Sigmoid colon (tissue), 7 donors: ENCODE data around the gene SLC49A4. TPM values are rescaled to one million over a fixed set of nuclear protein-coding genes. Genes with fewer than 3 reads are reported as not detected.

Experiments
- DNase-seq: peaks from one replicate; pipeline ENCODE4 v3.0.0-alpha.2; 2019
- H3K27ac ChIP-seq, 4 donors: fragments of 200-600 bp; sonication (generic); one replicate each; pipeline ENCODE4 v1.5.1; 2016 to 2019; ENCODE audit warnings: mild to moderate bottlenecking in 1 of 4
- H3K27me3 ChIP-seq, 3 donors: fragments of 200-600 bp; sonication (generic); one replicate each; pipeline ENCODE4 v1.5.1; 2019; ENCODE audit warnings: mild to moderate bottlenecking in 1 of 3
- H3K36me3 ChIP-seq, 4 donors: fragments of 200-600 bp; sonication (generic); one replicate each; pipeline ENCODE4 v1.5.1; 2016 to 2019
- H3K4me1 ChIP-seq, 4 donors: fragments of 200-600 bp; sonication (generic); one replicate each; pipeline ENCODE4 v1.5.1; 2017 to 2019
- H3K4me3 ChIP-seq, 4 donors: fragments of 200-600 bp; sonication (generic); one replicate each; pipeline ENCODE4 v1.5.1; 2017 to 2019; ENCODE audit warnings: mild to moderate bottlenecking in 2 of 4, moderate library complexity in 1 of 4
- H3K9me3 ChIP-seq, 4 donors: fragments of 200-600 bp in 3 of 4; sonication (generic) in 3 of 4; one replicate each; pipeline versions ENCODE4 v1.5.1 to v1.6.1; 2013 to 2019
- EP300 ChIP-seq, 4 donors: sonication (generic); formaldehyde crosslinking; IDR thresholded peaks; one replicate each; pipeline ENCODE4 v1.6.1; 2017; ENCODE audit warnings: antibody characterized with exemption in 4 of 4
- POLR2A ChIP-seq, 2 donors: fragments of 450-650 bp; IDR thresholded peaks; one replicate each; pipeline ENCODE4 v1.6.1; 2016; ENCODE audit warnings: antibody characterized with exemption in 2 of 2, mild to moderate bottlenecking in 2 of 2, moderate library complexity in 2 of 2
- POLR2AphosphoS5 ChIP-seq, 4 donors: sonication (generic); formaldehyde crosslinking; IDR thresholded peaks; one replicate each; pipeline ENCODE4 v1.6.1; 2017; ENCODE audit warnings: antibody characterized with exemption in 4 of 4
- WGBS, 2 donors: extraction: QIAGEN DNeasy Blood & Tissue Kit; methylation state at CpG; one replicate each; pipeline ENCODE4 v1.1.7; 2013; 5-methylcytosine and 5-hydroxymethylcytosine counted together
- intact Hi-C: fragments of 100-400 bp; cut with DNase I; formaldehyde crosslinking; loops from one replicate; pipeline ENCODE4 v1.15.1; 2023
- polyA plus RNA-seq, 3 donors: library from polyadenylated mRNA; stranded (reverse); fragments of 200-250 nt; gene quantifications; one replicate each; pipeline ENCODE4 v1.2.3, GENCODE V29; 2013
- total RNA-seq, 4 donors: library from RNA; depleted of rRNA; stranded (reverse); fragments of >200 nt; gene quantifications; one replicate each; pipeline ENCODE4 v1.1.0, GENCODE V29; 2016
- TF ChIP-seq, protein P1 (sequence below), 4 experiments: fragments of 450-650 bp in 3 of 4; fragments of 200-600 bp in 1 of 4; IDR thresholded peaks; one replicate each; pipeline ENCODE4 v1.5.1; 2016 to 2019; ENCODE audit warnings: antibody characterized with exemption in 4 of 4, mild to moderate bottlenecking in 3 of 4, moderate library complexity in 2 of 4
- donor health status: healthy with polysubstance abuse.
- donor health status: Bipolar disorder and iron deficiency.
- donor health status: healthy.

Gene SLC49A4
- total and polyA plus RNA-seq, 7 donors = 3.0 to 20.6 (median 15.0) TPM

DNA sequence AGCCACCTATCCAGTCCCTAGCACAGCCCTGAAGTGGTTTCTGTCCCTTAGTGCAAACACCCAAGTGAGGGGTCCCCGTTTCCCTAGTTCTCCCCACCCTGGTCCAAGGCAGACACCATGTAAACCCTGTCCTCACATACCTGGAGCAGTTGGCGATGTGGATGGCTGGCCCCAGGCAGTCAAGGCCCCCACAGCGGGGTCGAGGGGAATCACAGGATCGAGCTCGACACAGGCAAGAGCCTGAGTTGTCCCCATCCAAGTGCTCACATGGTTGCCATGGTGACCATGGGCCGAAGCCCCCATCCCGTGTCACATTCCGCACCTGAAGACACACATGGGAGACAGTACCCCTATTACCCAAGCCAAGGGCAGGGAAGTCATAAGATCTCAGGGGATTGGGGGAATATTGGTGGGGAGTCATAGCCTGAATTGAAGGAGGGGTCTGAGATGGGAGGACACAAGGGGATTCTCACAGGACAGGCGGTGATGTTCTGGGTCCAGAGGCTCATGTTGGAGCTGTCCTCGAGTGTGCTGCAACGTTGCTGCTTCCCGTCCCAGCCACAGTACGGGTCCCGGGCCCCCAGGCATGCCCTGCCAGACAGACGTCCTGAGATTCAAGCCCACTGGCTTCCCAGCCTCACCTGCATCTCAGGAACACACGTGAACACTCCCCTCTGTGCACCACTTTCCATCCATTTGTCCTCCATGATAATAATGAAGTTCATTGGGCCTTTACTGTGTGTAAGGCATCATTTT lies 120.6 kb downstream of the SLC49A4 start:
- H3K36me3 ChIP-seq = no peaks in the 10 kb centered on the region
- DNase-seq = no peak
- WGBS, 2 donors = 86% methylated on average over 17 of the region's 17 CpGs

GRCh38 chr3:122916084-122916483 lies 121.2 kb downstream of the SLC49A4 start:
- H3K9me3 ChIP-seq = no peaks in the 10 kb centered on the region
- peaks cover 0 to 7% (median 2%) of the 10 kb centered on the region in 4 donors for H3K4me1 ChIP-seq
- WGBS, 2 donors = 44 to 81% methylated on average over 4 of the region's 4 CpGs
- TF ChIP-seq POLR2A (IDR thresholded peaks at IDR 0.05) (no peak), EP300 (IDR thresholded peaks at IDR 0.05) (no peak), POLR2AphosphoS5 (IDR thresholded peaks at IDR 0.05) (no peak)
- no peak overlapping the region for H3K27ac ChIP-seq
- H3K36me3 ChIP-seq = no peaks in the 10 kb centered on the region
- intact Hi-C loops = no loop called here
- no peak overlapping the region for H3K4me3 ChIP-seq
- no peak for DNase-seq
- peaks cover 15 to 28% (median 25%) of the 10 kb centered on the region in 3 donors for H3K27me3 ChIP-seq

More for the DNA sequence above, 120.6 kb downstream of the SLC49A4 start:
- no peak overlapping the region for H3K4me3 ChIP-seq
- intact Hi-C loops = no loop called here
- H3K27ac ChIP-seq = no peak overlapping the region
- TF ChIP-seq POLR2AphosphoS5 (IDR thresholded peaks at IDR 0.05) = no peak
- TF ChIP-seq POLR2A (IDR thresholded peaks at IDR 0.05) = no peak
- TF ChIP-seq, protein P1, sequence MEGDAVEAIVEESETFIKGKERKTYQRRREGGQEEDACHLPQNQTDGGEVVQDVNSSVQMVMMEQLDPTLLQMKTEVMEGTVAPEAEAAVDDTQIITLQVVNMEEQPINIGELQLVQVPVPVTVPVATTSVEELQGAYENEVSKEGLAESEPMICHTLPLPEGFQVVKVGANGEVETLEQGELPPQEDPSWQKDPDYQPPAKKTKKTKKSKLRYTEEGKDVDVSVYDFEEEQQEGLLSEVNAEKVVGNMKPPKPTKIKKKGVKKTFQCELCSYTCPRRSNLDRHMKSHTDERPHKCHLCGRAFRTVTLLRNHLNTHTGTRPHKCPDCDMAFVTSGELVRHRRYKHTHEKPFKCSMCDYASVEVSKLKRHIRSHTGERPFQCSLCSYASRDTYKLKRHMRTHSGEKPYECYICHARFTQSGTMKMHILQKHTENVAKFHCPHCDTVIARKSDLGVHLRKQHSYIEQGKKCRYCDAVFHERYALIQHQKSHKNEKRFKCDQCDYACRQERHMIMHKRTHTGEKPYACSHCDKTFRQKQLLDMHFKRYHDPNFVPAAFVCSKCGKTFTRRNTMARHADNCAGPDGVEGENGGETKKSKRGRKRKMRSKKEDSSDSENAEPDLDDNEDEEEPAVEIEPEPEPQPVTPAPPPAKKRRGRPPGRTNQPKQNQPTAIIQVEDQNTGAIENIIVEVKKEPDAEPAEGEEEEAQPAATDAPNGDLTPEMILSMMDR (IDR thresholded peaks at IDR 0.05) = no peak
- peaks cover 13 to 28% (median 26%) of the 10 kb centered on the region in 3 donors for H3K27me3 ChIP-seq
- peaks cover 0 to 7% (median 2%) of the 10 kb centered on the region in 4 donors for H3K4me1 ChIP-seq
- H3K9me3 ChIP-seq = no peaks in the 10 kb centered on the region

DNA sequence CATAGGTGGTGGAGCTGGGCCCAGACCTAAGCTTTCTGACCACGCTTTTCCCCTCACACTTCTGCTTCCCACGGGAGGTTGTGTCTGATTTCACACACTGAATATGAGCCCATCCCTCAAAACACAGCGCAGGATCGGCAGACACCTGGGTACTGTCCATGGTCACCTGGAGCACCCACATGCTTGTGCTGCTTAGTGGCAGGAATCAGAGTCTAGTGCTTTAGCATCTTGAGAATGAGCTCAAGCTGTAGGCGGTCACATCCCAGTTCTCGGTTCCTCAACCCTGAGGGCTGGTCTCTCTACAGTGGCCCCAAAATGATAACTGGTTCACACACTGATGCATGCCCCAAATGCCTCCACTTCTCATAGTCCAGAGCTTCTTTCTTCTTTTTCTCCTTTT lies 121.7 kb downstream of the SLC49A4 start:
- no peaks in the 10 kb centered on the region for H3K36me3 ChIP-seq
- H3K27me3 ChIP-seq = peaks cover 18 to 29% (median 25%) of the 10 kb centered on the region in 3 donors
- H3K9me3 ChIP-seq = no peaks in the 10 kb centered on the region
- intact Hi-C loops = no loop called here
- no peak overlapping the region for H3K4me3 ChIP-seq
- H3K4me1 ChIP-seq = peaks cover 0 to 8% (median 2%) of the 10 kb centered on the region in 4 donors
- no peak overlapping the region for H3K27ac ChIP-seq
- DNase-seq = no peak
- WGBS, 2 donors = 75 to 79% methylated on average over 6 of the region's 6 CpGs
- TF ChIP-seq, protein P1 (IDR thresholded peaks at IDR 0.05) = no peak

GRCh38 chr3:122917412-122917811 lies 122.5 kb downstream of the SLC49A4 start:
- no peaks in the 10 kb centered on the region for H3K9me3 ChIP-seq
- H3K4me3 ChIP-seq = no peak overlapping the region
- 80 to 88% methylated on average over 4 of the region's 4 CpGs for whole genome bisulfite sequencing, 2 donors
- TF ChIP-seq POLR2A (IDR thresholded peaks at IDR 0.05) = no peak
- no peak for TF ChIP-seq EP300 (IDR thresholded peaks at IDR 0.05)
- no peak for TF ChIP-seq POLR2AphosphoS5 (IDR thresholded peaks at IDR 0.05)
- TF ChIP-seq, protein P1 (IDR thresholded peaks at IDR 0.05) = no peak
- peaks cover 0 to 16% (median 9%) of the 10 kb centered on the region in 4 donors for H3K4me1 ChIP-seq
- peaks cover 24 to 29% (median 25%) of the 10 kb centered on the region in 3 donors for H3K27me3 ChIP-seq
- H3K27ac ChIP-seq = no peak overlapping the region
- DNase-seq = no peak
- no peaks in the 10 kb centered on the region for H3K36me3 ChIP-seq
- intact Hi-C loops = no loop called here

- TF ChIP-seq EP300 (IDR thresholded peaks at IDR 0.05) (no peak), POLR2A (IDR thresholded peaks at IDR 0.05) (no peak), POLR2AphosphoS5 (IDR thresholded peaks at IDR 0.05) (no peak)
- TF ChIP-seq, protein P1 (IDR thresholded peaks at IDR 0.05) = no peak
These were observed 123.9 kb downstream of the SLC49A4 start for GRCh38 chr3:122918576-122919290.

More at GRCh38 chr3:122918576-122919290, 123.9 kb downstream of the SLC49A4 start:
- Histone ChIP-seq H3K27me3 (peaks cover 15 to 29% (median 23%) of the 10 kb centered on the region in 3 donors), H3K4me1 (peaks cover 0 to 9% (median 8%) of the 10 kb centered on the region in 4 donors), H3K9me3 (no peaks in the 10 kb centered on the region), H3K4me3 (no peak overlapping the region), H3K27ac (no peak overlapping the region), H3K36me3 (no peaks in the 10 kb centered on the region)
- intact Hi-C loops = no loop called here
- 50 to 69% methylated on average over 5 of the region's 5 CpGs for WGBS, 2 donors
- no peak for DNase-seq
